ENCODE measurements around the gene SRL.

DNA sequence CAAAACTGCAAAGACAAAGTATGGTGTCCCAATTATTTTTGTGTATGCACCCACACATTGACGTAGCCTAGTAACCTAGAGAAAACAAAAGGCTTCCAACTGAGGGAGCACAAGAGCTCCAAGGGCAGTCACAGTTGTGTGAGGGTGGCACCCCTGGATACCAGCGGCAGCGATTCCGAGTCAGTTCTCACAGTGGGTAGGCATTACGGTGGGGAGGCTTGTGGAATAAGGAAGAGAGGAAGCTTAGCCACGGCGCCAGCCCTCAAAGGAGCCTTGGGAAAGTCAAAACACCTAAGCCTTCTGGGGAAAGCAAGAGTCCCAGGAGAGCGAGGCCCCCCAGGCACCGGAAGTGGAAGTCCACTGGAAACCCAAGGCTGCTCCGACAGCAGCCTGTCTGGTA, 94.6 kb downstream of the SRL start:
- TF ChIP-seq, protein P1, sequence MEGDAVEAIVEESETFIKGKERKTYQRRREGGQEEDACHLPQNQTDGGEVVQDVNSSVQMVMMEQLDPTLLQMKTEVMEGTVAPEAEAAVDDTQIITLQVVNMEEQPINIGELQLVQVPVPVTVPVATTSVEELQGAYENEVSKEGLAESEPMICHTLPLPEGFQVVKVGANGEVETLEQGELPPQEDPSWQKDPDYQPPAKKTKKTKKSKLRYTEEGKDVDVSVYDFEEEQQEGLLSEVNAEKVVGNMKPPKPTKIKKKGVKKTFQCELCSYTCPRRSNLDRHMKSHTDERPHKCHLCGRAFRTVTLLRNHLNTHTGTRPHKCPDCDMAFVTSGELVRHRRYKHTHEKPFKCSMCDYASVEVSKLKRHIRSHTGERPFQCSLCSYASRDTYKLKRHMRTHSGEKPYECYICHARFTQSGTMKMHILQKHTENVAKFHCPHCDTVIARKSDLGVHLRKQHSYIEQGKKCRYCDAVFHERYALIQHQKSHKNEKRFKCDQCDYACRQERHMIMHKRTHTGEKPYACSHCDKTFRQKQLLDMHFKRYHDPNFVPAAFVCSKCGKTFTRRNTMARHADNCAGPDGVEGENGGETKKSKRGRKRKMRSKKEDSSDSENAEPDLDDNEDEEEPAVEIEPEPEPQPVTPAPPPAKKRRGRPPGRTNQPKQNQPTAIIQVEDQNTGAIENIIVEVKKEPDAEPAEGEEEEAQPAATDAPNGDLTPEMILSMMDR (IDR thresholded peaks at IDR 0.05): no peak
- TF ChIP-seq POLR2A (IDR thresholded peaks at IDR 0.05): no peak
